ENCODE measurements around the gene CAPS. TPM values are rescaled to one million over a fixed set of nuclear protein-coding genes. Genes with fewer than 3 reads are reported as not detected.
A peak's percentile ranks its signal among the peaks of the same experiment; 100 is the strongest.

Gene CAPS
- total RNA-seq, 4 donors from 2014 or later, result 1.2 to 2.4 (median 2.0) TPM

GRCh38 chr19:5892772-5893275, 21.2 kb upstream of the CAPS start:
- ATAC-seq (no peak), DNase-seq (no peak)
- TF ChIP-seq CTCF (IDR thresholded peaks at IDR 0.05 in 4 of 5, conservative IDR thresholded peaks at IDR 0.05 in 1 of 5) (peak in 2 of 5 experiments; percentile 3 to 15), POLR2A (IDR thresholded peaks at IDR 0.05) (no peak)
- Histone ChIP-seq H3K9me3 (no peaks in the 10 kb centered on the region), H3K27me3 (peaks cover 24 to 38% (median 26%) of the 10 kb centered on the region in 3 donors), H3K4me3 (no peak overlapping the region), H3K4me1 (peaks cover 0 to 11% of the 10 kb centered on the region in 2 donors), H3K36me3 (peaks cover 0 to 23% of the 10 kb centered on the region in 2 donors), H3K27ac (no peak overlapping the region)
- in situ Hi-C loops (cut with MboI; ENCODE audit: low sequenced_read_pairs in 4 of 4), result no loop called here
- intact Hi-C loops (cut with DNase I; ENCODE audit: low total_unique reads), result loop anchor here (2.0 kb wide), 1 partner anchor 88 kb away; the partner anchor contains the start of gene NRTN

- in situ Hi-C loops (cut with MboI; ENCODE audit: low sequenced_read_pairs in 4 of 4), result no loop called here
- H3K4me3 ChIP-seq, result no peak overlapping the region
- peaks cover 0 to 11% of the 10 kb centered on the region in 2 donors for H3K4me1 ChIP-seq
- ATAC-seq (no peak), DNase-seq (no peak)
- intact Hi-C loops (cut with DNase I; ENCODE audit: low total_unique reads), result loop anchor here (2.0 kb wide), 1 partner anchor 89 kb away; the partner anchor contains the start of gene NRTN
- peaks cover 0 to 23% of the 10 kb centered on the region in 2 donors for H3K36me3 ChIP-seq
- no peaks in the 10 kb centered on the region for H3K9me3 ChIP-seq
- peaks cover 24 to 36% (median 26%) of the 10 kb centered on the region in 3 donors for H3K27me3 ChIP-seq
- TF ChIP-seq POLR2A (IDR thresholded peaks at IDR 0.05) (no peak), CTCF (IDR thresholded peaks at IDR 0.05 in 4 of 5, conservative IDR thresholded peaks at IDR 0.05 in 1 of 5) (no peak)
- no peak overlapping the region for H3K27ac ChIP-seq
Observed at GRCh38 chr19:5893296-5893903, 20.7 kb upstream of the CAPS start.

- ATAC-seq (peak in 1 of 2 donors; percentile 25), DNase-seq (no peak)
- Histone ChIP-seq H3K9me3 (no peaks in the 10 kb centered on the region), H3K36me3 (peaks cover 0 to 23% of the 10 kb centered on the region in 2 donors), H3K27ac (no peak overlapping the region), H3K4me1 (peaks cover 0 to 11% of the 10 kb centered on the region in 2 donors), H3K27me3 (peaks cover 24 to 29% (median 24%) of the 10 kb centered on the region in 3 donors), H3K4me3 (no peak overlapping the region)
- TF ChIP-seq POLR2A (IDR thresholded peaks at IDR 0.05) (no peak), CTCF (IDR thresholded peaks at IDR 0.05 in 4 of 5, conservative IDR thresholded peaks at IDR 0.05 in 1 of 5) (no peak)
- in situ Hi-C loops (cut with MboI; ENCODE audit: low sequenced_read_pairs in 4 of 4), result no loop called here
- intact Hi-C loops (cut with DNase I; ENCODE audit: low total_unique reads), result loop anchor here (2.0 kb wide), 1 partner anchor 89 kb away; the partner anchor contains the start of gene NRTN
Observed at GRCh38 chr19:5893907-5894703, 19.9 kb upstream of the CAPS start.

GRCh38 chr19:5894704-5895349, 19.2 kb upstream of the CAPS start:
- intact Hi-C loops (cut with DNase I; ENCODE audit: low total_unique reads), result no loop called here
- Histone ChIP-seq H3K4me1 (peaks cover 0 to 11% of the 10 kb centered on the region in 2 donors), H3K27ac (no peak overlapping the region), H3K27me3 (peaks cover 18 to 21% (median 19%) of the 10 kb centered on the region in 3 donors), H3K4me3 (no peak overlapping the region), H3K36me3 (peaks cover 0 to 23% of the 10 kb centered on the region in 2 donors), H3K9me3 (no peaks in the 10 kb centered on the region)
- ATAC-seq (no peak), DNase-seq (no peak)
- in situ Hi-C loops (cut with MboI; ENCODE audit: low sequenced_read_pairs in 4 of 4), result no loop called here
- TF ChIP-seq CTCF (IDR thresholded peaks at IDR 0.05 in 4 of 5, conservative IDR thresholded peaks at IDR 0.05 in 1 of 5), result no peak
- TF ChIP-seq POLR2A (IDR thresholded peaks at IDR 0.05), result no peak
